AG04449 (cell line): Measurements from ENCODE around the gene KCNMA1.

Source experiments
- CTCF ChIA-PET: fragments of 350-600 bp; formaldehyde crosslinking; extraction: SDS; loops from one replicate; lab custom pipeline; 2021; ENCODE audit warnings: antibody characterized with exemption; lab: Yijun Ruan, JAX
- POLR2A ChIA-PET: fragments of 400-600, 350-600 bp; formaldehyde crosslinking; extraction: SDS; loops from one replicate; lab custom pipeline; 2020; ENCODE audit warnings: antibody characterized with exemption, inconsistent platforms; lab: Yijun Ruan, JAX
- DNase-seq: peaks from one replicate; pipeline ENCODE4 v3.0.0-alpha.2; 2010; ENCODE audit warnings: low read depth, low spot score
- H3K4me3 ChIP-seq: 2 replicates; pipeline ENCODE4 v1.5.1; 2011; ENCODE audit warnings: low read depth, mild to moderate bottlenecking, control low read depth, low read length
- CTCF ChIP-seq: IDR thresholded peaks from one replicate; pipeline ENCODE4 v1.5.1; 2011; ENCODE audit warnings: mild to moderate bottlenecking, moderate library complexity, low read length, control low read depth, inconsistent platforms; ENCODE audit not compliant: insufficient read depth; ENCODE audit errors: missing control alignments

Gene KCNMA1

GRCh38 chr10:76968483-76968882 is 669.1 kb downstream of the KCNMA1 start:
- POLR2A ChIA-PET = no interaction called here
- no peak for TF ChIP-seq CTCF

GRCh38 chr10:76962851-76963250 is 674.8 kb downstream of the KCNMA1 start:
- no peak overlapping the region for H3K4me3 ChIP-seq
- ChIA-PET POLR2A (no interaction called here), CTCF (no interaction called here)
- no peak for TF ChIP-seq CTCF
- DNase-seq = no peak

More at GRCh38 chr10:76968483-76968882, 669.1 kb downstream of the KCNMA1 start:
- no peak overlapping the region for H3K4me3 ChIP-seq
- CTCF ChIA-PET = interaction anchor here (1.0 kb wide), 1 partner anchor 18 kb away, joined by 3 read pairs; no protein-coding TSS in a partner anchor
- DNase-seq = no peak

- ChIA-PET CTCF (no interaction called here), POLR2A (no interaction called here)
- no peak for TF ChIP-seq CTCF
- no peak overlapping the region for H3K4me3 ChIP-seq
- DNase-seq = no peak
These were observed 675.8 kb downstream of the KCNMA1 start for GRCh38 chr10:76961841-76962240.

GRCh38 chr10:76959111-76959510 is 678.5 kb downstream of the KCNMA1 start:
- POLR2A ChIA-PET = no interaction called here
- DNase-seq = no peak
- no peak for TF ChIP-seq CTCF
- CTCF ChIA-PET = no interaction called here
- H3K4me3 ChIP-seq = no peak overlapping the region

GRCh38 chr10:76954838-76955237 is 682.8 kb downstream of the KCNMA1 start:
- TF ChIP-seq CTCF = no peak
- ChIA-PET POLR2A (no interaction called here), CTCF (no interaction called here)
- no peak for DNase-seq
- H3K4me3 ChIP-seq = no peak overlapping the region

GRCh38 chr10:76950354-76950753 is 687.3 kb downstream of the KCNMA1 start:
- TF ChIP-seq CTCF = no peak
- DNase-seq = no peak
- ChIA-PET POLR2A (no interaction called here), CTCF (interaction anchor here (0.8 to 1.9 kb wide), 2 partner anchors 14 to 55 kb away, joined by 3 to 5 read pairs; no protein-coding TSS in a partner anchor)
- no peak overlapping the region for H3K4me3 ChIP-seq
